ENCODE measurements around the gene MPPE1.
A peak's percentile ranks its signal among the peaks of the same experiment; 100 is the strongest.

Gene MPPE1

DNA sequence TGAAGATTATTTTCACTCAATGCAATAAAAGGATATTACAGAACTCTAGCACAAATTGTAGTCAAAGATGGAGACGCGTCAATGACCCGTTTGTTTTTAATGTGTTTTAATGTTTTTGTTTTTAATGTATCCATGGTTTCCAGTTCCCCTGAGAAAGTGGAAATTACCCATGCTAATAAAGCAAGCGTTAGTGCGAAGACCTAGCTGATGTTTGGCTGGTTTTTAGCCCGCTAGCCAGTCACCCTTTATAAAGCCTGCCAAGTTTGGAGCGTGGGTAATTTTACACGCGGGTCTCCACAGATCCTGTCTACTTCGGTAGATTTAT lies 57.3 kb downstream of the MPPE1 start:
- TF ChIP-seq, protein P1, sequence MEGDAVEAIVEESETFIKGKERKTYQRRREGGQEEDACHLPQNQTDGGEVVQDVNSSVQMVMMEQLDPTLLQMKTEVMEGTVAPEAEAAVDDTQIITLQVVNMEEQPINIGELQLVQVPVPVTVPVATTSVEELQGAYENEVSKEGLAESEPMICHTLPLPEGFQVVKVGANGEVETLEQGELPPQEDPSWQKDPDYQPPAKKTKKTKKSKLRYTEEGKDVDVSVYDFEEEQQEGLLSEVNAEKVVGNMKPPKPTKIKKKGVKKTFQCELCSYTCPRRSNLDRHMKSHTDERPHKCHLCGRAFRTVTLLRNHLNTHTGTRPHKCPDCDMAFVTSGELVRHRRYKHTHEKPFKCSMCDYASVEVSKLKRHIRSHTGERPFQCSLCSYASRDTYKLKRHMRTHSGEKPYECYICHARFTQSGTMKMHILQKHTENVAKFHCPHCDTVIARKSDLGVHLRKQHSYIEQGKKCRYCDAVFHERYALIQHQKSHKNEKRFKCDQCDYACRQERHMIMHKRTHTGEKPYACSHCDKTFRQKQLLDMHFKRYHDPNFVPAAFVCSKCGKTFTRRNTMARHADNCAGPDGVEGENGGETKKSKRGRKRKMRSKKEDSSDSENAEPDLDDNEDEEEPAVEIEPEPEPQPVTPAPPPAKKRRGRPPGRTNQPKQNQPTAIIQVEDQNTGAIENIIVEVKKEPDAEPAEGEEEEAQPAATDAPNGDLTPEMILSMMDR (IDR thresholded peaks at IDR 0.05; ENCODE audit: low read depth, low read length) = no peak
- DNase-seq (ENCODE audit: extremely low read depth, low read depth) = peak; percentile 30

DNA sequence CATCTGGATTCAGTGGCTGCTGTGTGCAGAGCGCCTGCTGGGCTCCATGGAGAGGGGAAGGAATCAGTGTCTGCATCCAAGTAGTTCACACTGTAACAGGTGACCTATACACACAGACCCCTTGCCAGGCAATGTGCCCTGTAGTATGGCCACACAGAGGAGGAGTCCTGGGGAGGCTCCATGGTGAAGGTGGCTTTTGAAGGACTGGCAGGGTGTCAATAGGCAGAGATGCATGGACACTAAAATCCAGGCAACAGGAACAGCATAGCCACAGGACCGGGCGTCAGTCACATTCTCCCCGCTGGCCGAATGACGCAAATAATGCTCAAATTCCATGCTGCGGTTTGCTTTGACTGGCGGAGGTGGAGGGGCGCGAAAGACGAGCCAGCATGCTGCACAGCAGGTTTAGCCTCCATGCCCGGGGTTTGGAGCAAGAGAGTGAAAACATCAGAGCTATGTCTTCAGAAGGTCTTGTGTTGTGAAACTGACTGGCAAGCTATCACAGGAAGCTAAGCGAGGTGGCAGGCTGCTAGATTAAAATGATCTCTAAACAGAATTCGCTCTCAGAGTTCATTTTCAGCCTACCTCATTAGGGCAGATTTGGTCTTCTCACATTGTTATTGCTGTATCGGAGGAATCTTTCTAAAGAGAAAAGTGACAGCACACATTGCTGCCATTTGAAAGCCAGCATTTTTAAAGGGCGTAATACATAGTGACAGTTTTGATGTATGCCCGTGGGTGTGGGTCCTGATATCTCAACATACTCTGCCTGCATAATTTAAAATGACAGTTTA lies 58.1 kb downstream of the MPPE1 start:
- peak; percentile 71 for DNase-seq (ENCODE audit: extremely low read depth, low read depth)

DNA sequence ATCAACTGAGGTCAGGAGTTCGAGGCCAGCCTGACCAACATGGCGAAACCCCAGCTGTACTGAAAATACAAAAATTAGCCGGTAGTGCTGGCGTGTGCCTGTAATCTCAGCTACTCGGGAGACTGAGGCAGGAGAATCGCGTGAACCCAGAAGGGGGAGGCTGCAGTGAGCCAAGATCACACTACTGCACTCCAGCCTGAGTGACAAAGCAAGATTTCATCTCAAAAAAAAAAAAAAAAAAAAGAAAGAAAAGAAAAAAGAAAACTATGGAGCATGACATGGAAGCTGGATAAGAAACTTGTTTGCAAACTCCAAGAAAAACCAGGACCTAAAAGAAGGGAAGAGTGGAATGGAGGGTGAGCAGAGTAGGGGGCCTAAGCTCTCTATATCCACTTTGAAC lies 58.8 kb downstream of the MPPE1 start:
- DNase-seq (ENCODE audit: extremely low read depth, low read depth) = no peak
- TF ChIP-seq, protein P1 (IDR thresholded peaks at IDR 0.05; ENCODE audit: low read depth, low read length) = no peak

More for the DNA sequence above, 58.1 kb downstream of the MPPE1 start:
- TF ChIP-seq, protein P1 (IDR thresholded peaks at IDR 0.05; ENCODE audit: low read depth, low read length) = no peak

DNA sequence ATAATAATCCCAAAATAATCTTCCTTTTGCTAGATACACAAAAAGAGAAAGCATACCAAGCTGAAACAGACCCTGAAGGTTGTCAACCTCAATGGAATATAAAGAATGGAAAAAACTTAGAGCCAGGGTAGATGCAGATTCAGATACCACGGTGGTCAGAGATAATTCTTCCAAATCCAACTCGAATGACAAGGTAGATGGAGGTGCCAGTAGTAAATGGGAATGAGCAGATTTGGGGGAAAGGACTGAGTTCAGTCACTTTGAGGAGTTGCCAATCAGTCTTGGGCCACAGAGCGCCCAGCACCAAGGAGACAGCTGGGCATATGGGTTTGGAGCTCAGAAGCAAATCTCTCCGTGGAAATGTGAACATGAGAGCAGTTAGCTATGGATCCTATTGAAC lies 60.3 kb downstream of the MPPE1 start:
- TF ChIP-seq, protein P1 (IDR thresholded peaks at IDR 0.05; ENCODE audit: low read depth, low read length) = no peak
- DNase-seq (ENCODE audit: extremely low read depth, low read depth) = no peak

DNA sequence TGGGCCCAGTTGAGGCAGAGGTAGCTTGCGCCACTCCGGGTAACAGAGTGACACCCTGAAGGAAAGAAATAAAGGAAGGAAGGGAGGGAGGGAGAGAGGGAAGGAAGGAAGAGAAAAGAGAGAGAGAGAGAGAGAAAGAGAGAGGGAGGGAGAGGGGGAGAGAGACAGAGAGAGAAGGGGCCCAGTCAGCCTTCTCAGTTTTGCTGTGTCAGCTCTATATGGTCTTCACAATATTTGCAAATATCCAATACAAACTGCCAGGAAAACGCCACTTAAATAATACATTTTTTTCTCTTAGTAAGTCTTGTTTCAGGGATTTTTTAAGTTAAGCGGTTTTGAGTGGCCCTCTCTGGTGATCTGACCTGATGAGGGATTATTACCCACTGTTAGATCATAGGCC lies 62.5 kb downstream of the MPPE1 start:
- no peak for DNase-seq (ENCODE audit: extremely low read depth, low read depth)
- TF ChIP-seq, protein P1 (IDR thresholded peaks at IDR 0.05; ENCODE audit: low read depth, low read length) = no peak

DNA sequence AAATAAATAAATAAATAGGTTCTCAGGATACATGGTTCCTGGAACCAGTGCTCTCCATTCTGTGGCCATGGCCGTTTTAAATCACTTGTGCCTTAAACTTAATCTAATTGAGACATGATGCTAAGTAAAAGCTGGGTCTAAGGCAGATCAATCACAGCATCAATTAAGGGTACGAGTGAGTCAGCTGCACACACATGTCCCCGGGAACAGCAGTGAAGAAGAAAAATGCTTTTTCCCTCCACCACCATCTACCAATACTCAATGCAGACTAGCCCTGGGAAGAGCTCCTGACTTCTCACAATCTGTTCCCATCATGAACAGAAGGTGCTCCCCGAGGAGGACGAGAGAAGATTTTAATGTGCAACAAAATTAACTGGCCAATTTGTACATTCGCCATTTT lies 63.7 kb downstream of the MPPE1 start:
- TF ChIP-seq, protein P1 (IDR thresholded peaks at IDR 0.05; ENCODE audit: low read depth, low read length) = no peak
- no peak for DNase-seq (ENCODE audit: extremely low read depth, low read depth)

DNA sequence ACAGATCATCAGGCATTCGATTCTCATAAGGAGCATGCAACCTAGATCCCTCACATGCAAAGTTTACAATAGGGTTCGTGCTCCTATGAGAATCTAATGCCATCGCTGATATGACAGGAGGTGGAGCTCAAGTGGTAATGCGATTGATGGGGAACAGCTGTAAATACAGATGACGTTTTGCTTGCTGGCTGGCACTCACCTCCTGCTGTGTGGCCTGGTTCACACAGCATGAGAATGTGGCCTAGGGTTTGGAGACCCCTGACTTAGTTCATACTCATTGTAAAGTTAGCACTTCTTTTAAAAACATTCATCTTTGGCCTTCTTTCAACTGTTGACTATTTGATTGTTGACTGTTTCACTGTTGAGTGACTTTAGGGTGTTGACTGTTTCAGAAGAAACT lies 65.6 kb downstream of the MPPE1 start:
- TF ChIP-seq, protein P1 (IDR thresholded peaks at IDR 0.05; ENCODE audit: low read depth, low read length) = no peak
- DNase-seq (ENCODE audit: extremely low read depth, low read depth) = no peak

Measured in AG09319 (cell line).